NCI-H2171 treated with DMSO at 0.1 percent for 48 hours (cell line): Measurements from ENCODE around the gene ASIC4.
A peak's percentile ranks its signal among the peaks of the same experiment; 100 is the strongest.

Experiments used
- DNase-seq: peaks from one replicate; lab custom pipeline; 2025; lab: John Stamatoyannopoulos, UW

The ASIC4 gene

DNA sequence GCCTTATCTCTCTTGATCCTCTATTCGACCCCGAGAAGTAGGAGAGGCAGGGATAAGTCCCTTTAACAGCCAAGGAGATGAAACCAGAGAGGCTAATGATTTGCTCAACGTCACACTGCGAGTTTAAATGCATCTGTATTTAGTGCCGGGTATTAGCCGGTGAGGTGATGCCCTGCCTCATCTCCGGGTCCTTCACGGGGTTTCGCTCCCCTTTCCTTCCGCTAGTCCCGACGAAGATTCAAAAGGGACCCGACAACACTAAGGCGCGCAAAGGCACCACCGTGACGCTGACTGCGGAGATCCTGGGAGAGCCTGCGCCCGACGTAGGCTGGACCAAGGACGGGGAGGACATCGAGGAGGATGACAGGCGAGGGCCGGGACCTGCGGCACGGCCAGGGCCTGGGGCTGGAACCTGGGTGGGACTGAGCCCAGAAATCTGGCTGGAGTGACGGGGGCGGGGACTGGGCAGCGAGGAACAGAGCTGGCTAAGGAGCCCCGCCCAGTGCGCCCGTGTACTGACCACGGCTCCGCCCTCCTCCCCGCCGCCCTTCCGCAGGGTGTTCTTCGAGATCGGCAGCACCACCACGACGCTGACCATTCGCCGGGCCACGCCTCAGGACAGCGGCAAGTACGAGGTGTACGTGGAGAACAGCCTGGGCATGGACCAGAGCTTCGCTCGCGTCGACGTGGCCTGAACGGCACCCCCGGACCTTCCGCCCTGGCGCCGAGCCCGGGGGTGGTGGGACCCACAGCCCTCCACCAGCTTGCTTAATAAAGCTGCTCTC, 16.6 kb upstream of the ASIC4 start:
- no peak for DNase-seq

DNA sequence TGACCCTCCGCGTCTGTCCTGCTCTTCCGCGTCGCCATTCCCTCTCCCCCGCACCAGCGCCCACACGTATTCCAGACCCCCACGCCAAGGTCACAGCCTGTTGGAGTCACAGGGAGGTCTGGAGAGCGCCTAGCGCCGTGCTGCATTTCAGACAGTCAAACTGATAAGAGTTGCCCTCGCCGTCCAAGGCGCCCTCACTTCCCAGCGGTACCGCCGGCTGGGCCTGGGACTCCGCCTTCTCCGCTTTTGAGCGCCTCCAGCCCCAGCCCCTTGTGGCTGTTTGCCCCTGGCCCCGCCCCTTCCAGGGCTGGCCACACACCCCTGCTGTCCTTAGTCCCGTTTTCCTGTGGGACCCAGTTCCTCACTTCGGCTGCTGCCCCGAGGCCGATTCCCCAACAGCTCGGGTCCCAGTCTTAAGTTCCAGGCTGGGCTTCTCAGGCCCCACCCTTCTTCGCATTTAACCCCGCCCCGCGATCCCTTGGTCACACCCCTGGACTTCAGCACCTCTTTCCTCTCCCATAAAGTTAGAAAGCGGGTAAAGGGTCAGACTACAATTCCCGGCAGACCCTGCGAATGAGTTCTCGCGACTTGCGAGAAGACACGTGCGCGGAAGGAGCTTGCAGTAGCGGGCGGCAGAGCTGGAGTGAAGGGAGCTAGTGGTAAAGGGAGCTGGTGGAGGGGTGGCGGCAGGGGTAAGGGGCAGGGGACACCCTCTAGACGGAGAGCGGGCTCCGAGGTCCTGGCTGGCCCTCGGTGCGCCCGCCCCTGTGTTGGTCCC, 15.8 kb upstream of the ASIC4 start, which contains the start of gene GMPPA:
Gene GMPPA, plus strand, starts transcription at position 612 of the 778 bp plus-strand sequence. CDS start 1,085 bp downstream, outside the sequence.
- peak; percentile 98 for DNase-seq

DNA sequence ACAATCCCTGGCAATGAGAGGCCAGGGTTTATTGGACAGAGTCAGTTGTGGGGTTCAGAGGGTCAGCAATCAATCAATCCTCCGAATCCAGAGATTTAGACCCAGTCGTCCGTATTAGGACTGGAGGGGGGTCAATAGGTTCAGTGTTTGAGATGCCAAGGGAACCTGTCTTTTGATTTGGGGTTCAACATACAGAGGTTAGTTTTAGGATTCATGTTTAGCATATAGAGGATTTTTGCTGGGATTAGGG, 15.3 kb upstream of the ASIC4 start:
- no peak for DNase-seq

DNA sequence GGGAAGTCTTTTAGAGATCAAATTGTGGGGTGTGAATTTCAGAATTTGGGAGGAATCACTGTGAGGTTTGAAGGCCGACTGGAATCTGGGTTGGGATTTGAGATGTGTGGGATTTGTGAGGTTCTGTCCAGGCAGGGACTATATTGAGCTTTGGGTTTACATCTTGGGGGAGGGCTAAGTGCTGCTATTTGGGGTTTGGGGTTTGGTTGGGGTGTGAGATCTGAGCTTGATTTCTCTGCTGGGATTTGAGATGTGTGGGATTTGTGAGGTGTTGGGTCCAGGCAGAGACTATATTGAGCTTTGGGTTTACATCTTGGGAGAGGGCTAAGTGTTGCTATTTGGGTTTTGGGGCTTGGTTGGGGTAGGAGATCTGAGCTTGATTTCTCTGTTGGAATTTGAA, 14.7 kb upstream of the ASIC4 start:
- DNase-seq, result no peak

DNA sequence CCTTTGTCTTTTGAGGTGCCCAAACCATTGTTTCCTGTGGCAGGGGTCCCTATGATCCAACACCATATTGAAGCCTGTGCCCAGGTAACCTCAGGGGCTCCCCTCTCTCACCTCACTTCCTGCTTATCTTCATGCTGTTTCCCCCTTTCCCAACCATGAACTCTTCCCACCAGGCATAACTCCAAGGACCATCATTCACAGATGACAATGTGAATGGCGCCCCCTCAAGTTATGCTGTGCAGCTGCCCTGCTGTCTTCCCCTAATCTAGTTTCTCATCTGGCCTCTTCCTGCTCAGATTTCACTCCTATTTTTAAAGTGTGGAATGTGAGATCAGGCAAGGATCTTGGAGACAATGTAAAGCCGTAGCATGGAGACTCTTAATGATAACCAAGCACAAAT, 14.1 kb upstream of the ASIC4 start:
- peak; percentile 18 for DNase-seq

DNA sequence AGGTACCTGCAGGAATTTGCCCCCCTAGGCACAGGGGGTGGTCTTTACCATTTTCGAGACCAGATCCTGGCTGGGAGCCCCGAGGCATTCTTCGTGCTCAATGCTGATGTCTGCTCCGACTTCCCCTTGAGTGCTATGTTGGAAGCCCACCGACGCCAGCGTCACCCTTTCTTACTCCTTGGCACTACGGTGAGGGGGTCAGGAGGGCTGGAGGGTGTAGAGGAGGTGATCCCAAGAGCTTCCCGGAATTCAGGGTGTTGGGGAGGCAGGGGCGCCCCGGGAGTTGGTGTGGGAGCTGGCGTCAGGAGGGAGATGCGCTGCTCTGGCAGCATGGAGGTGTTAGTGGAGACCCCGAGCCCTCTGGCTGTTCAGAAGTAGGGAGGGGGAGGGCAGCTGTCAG, 12.4 kb upstream of the ASIC4 start:
- DNase-seq, result no peak

DNA sequence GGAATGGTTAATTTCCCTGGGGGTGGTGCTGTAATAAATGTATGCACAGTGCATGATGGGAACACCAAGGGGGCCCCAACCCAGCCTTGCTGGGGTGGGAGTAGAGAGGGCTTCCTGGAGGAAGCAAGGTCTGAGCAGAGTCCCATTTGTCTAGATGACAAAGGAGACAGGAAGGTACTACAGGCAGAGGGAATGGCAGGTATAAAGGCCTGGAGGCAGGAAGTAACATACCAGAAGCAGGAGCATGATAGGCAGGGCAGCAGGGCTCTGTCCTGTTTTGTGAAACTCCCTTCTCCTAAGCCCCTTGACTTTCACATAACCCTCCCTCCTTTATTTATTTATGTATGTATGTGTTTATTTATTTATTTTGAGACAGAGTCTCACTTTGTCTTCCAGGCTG, 11.7 kb upstream of the ASIC4 start:
- DNase-seq, result no peak

DNA sequence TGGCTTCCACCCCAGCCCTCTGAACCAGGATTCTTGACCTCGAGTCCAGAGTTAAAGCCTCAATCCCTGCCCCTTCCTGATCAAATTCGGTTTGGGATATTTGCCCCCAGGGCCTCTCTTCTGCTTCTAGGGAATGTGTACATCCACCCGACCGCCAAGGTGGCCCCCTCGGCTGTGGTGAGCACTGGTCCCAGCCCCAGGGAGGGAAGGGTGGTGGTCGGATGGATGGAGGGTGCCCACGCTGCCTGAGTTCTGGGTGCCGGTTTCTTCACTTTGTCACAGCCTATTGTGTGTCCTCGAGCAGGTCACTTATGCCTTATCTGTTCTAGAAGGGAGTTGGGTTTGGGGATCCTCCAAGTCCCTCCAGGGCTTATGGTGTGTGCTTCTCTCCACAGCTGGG, 8.7 kb upstream of the ASIC4 start:
- DNase-seq, result no peak

DNA sequence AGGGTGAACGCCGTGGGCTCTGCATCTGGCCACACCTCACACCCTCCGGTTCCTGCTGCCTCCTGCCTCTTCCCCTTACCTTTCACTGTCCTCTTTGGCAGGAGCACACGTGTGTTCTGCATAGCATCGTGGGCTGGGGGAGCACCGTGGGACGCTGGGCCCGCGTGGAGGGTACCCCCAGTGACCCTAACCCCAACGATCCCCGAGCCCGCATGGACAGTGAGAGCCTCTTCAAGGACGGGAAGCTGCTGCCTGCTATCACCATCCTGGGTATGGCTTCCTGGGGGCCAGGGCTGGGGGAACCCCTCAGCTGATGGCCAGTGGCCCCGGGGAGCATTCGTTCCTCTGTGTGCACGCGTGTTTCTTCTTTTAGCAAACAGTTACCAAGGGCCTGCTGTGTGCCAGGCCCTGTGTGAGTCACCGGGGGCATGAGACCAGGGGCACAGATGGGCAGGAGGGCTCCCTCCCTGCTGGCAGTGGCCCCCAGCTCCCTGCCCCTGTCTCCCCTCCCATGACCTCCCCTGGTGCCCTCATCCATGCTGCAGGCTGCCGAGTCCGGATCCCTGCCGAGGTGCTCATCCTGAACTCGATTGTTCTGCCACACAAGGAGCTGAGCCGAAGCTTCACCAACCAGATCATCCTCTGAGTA, 8.0 kb upstream of the ASIC4 start:
- DNase-seq, result no peak

DNA sequence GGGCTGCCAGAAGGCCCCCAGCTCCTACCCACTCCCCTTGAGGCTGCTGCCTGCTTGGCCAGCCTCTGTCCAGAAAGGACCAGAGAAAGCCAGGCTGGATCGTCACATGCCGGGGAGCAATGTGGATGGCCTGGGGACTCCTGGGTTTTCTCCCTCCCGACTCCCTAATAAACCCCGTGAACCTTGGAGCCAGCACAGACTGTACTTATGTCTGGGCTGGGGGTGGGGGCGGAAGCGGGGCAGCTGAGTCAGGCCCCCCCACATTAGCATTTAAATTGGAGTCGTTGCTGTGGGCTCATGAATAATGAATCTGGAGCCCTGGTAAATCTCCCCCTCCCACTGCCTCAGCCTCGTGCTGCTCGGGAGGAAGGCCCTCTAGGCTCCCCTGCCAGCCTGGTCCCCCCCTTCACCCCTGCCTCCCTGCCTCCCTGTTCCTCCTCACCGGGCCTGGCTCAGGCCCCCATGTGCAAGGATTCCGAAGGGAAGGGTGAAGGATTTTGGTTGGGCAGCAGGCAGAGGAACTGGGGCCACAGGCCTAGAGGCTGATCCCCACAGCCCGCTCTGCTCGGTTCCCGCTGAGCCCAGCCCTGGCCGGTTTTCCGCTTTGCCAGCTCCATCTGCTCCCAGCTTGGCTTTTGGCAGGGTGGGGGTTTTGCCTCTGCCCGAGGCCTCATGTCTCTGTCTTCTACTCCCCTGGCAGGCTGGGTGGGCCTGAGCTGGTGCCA, 7.3 kb upstream of the ASIC4 start:
- DNase-seq, result peak; percentile 93

DNA sequence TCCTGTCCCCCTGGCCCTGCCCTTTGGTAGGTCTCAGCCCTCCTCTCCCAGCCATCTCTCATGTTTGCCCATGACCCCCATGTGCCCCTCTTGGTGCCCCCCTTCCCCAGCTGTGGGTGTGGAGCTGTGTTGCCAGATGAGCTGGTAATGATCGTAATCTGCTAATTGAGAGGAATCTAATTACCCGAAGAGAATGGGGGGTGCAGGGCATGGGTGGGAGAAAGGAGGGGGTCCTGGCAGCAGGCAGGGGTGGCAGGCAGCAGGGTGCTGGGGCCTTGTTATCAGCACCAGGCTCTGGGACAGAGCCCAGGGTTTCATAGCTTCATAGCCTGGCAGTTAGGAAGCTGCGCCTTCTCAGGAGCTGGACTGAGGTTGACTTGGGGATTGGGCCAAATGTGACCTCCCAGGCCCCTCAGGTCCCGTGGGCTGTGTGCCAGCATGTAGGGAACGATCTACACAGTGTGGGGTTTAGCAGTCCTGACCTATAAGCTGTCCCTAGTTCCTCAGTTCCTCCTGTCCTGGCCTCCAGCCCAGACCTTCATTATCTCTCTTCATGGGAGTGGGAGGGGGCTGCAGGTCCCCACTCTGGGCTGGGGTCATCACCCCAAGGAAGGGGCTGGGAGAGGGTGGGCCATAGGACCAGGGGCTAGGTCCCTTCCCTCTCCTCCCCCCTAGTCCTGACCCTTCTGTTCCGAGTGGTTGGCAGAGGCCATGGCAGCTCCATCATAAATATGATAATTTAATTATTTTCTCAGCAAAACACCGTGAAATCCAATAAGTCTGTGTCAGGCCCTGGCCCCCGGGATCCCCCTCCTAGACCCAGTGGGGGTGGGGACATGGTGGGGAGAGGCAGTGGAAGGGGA, 6.5 kb upstream of the ASIC4 start:
- peak; percentile 85 for DNase-seq

DNA sequence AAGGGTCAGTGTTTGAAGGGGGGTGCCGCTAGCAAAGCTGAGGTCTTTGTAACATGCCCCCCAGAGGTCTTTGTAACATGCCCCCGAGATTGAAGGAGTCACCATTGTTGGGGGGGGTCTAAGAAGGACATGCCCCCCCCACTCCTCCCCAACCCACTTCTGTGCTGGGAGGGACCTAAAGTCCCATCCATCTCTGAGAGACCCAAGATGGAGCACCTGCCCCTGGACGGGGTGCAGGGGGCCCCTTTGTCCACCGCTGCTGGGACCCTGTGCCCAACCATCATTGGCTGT, 5.9 kb upstream of the ASIC4 start:
- no peak for DNase-seq

DNA sequence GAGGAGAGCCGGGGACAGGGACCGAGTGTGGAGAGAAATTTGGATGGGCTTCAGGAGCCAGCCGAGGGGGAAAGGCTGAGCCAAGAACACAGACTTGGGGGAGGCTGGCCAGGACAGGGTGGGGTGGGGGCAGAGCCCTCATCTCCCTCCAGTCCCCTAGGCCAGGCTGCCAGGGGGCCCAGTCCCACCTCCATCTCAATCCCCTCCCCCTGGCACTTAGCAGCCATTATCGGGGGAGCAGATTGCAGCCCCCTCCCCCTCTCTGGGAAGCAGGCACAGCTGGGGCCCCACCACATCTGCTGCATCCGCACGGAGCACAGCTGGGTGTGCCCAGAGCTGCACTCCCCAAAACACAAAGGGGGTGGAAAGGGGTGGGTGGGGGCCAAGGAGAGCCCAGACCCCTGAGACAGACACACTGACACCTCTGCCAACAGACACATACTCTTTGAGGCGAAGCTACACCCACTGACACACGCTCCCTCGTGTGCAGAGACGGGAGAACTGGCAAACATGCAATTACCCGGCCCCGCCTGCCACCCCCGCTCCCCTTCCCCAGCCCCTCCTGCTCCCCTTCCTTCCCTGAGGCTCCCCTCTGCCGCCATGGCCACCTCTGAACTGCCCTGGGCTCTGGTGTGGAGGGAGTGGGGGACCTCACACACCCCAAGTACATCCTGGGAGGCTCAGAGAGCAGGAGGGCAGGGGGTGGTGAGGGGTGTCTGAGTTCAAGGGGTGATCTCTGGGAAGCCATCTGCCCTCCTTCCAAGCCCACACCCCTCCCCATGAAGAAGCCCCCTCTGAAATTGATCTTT, 5.1 kb upstream of the ASIC4 start:
- peak; percentile 75 for DNase-seq

DNA sequence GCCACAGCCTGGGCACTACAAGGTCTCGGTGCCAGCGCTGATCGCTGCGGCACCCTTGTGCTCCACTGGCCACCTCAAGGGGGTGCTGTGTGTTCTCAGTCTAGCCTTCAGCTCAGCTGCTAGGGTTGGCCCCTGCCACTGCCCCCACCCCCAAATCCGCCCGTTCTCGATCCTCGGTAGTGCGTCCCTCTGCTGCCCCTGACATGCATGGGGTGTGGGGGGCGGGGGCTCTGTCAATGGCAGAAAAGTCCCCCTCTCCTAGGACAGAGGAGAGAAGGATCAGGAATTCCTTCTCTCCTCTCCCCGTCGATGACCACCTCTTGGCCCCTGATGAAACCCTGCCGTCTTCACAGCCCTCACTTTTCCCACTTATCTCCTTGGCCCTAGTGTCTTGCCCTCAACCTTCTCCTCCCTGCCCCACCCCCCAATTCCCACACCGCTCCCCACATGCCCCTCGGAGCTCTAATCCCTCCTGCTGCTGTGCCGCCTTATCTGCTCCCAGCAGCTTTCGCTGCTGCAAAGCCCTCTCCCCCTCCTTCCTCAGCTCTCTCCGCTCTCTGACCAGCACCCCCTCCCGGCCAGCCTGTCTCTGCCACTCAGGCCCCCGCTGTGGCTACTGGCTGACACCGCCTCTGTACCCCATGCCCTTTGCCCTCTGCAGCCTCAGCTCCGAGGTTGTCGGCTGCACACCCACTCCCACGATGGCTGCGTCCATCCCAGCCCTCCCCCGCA, 4.3 kb upstream of the ASIC4 start:
- peak; percentile 66 for DNase-seq

DNA sequence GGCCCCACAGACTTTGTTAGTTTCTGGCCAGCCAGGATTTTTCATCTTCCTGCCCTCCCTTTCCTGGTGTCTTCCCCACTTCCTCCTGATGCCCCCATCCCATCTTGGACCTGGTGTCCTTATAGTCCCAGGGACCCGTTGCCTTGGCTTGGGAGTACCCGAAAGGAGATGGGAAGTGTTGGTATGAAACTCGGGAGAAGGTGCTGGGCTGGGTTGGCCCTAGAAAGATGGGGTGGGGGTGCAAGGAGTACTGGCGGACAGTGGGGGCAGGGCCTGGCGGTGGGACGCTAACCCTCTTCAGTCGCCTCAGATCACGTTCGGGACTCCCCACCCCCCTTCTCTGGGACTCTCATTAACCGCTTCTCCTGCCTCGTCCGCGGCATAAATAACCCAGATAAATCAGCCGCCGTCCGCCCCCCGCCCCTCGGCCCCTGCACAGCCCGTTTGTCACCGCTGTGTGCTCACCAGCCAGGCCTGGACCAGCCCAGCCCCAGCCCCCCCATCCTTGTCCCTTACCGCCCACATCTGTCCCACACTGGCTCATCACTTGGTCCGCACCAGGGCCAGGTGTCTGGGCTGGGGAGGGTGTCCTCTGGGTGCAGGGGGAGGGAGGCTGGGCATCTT, 3.7 kb upstream of the ASIC4 start:
- DNase-seq, result peak; percentile 18

DNA sequence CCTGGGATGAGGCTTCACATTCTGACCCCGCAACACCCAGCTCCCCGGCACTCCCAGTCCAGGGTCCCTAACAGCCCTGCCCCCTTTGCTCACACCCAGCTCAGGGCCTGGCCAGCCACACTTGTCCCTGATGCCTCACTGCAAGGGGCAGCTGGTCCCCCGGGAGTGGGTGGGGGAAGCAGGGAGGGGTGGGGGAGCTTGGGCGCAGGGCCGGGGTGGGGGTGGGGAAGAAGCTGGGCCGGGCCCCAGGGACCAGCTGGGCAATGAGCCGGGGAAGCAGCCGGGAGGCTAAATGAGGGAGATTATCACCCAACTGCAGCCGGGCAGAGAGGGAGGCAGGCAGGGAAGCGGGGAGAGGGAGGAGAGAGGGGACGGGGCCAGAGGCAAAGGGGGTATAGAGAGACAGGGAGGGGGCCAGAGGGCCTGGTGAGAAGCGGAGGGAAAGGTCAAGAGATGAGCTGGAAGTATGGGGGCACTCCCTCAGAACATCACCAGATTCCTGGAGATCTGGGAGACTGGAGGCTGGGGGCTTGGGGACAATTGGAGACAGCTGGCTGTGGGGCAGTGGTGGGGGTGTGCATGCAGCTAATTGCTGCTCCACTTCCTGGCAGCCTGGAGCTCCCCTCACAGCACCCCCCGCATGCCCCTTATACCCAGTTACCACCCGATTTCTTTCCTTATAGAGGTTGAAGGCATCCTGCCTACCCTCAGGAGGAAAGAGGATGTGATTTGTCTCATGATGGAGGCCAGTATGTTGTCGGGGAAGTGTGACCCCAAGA, 2.5 kb upstream of the ASIC4 start:
- DNase-seq, result peak; percentile 73

DNA sequence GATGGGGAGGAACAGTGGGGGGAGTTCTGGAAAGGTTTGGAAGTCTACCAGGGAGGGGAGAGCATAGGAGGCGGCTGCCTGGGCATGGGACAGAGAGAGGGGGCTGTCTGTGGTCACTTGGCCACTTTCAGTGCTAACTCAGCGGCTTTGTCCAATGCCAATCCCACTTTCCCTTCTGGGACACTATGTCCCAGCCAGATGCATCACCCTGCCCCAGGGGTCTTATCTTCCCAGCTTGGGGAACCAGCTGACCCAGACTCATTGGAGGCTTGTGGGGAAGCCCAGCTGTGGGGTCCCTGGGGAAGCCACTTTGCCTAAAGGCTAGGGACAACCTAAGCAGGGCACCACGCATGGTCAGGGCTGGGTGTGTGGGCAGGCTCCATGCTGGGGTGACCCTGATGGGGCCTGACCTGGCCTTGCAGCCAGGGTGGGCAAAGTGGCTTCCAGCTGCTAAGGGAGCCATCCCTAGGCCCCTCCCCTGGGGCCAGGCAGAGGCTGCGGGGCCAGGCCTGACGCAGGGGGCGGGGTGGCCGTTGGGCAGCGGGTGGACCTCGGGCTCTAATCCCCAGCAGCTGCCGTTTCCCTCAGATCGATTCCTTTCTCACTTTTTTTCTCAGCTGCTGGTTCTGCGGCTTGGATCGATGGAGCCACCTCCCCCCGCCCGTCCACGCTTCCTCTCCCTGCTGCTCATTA, 1.6 kb upstream of the ASIC4 start:
- no peak for DNase-seq

DNA sequence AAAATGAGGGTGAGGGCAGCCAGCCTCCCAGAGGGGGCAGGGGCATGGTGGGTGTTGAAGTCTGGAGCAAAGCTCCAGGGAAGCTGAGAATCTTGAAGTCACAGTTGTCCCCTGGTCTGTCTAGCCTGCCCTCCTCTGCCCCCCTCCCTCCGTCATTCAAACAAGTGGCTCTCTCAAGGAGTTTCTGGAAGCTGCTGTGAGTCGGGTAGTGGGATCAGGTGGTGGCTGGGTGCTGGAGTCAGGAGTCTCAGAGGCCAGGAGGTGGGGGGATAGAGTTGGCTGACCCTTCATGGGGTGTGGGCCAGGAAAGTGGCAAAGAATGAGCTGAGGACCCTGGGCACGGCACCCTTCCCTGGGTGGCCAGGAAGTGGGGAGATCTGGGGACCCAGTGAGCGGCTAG, 495 bp upstream of the ASIC4 start:
- no peak for DNase-seq
